Astrocyte (in vitro differentiated cells and primary cell): ENCODE measurements around the gene ANXA7. TPM values are rescaled to one million over a fixed set of nuclear protein-coding genes. Genes with fewer than 3 reads are reported as not detected.
"Not testable (repeated sequence)": the region's sequence is repeated elsewhere in the genome, so short reads cannot be mapped to it uniquely, and the experiment has no call there.

ENCODE experiments used
- DNase-seq: peaks from one replicate; pipeline ENCODE4 v3.0.0-alpha.2; 2010; ENCODE audit warnings: low read depth
- FAIRE-seq: peaks from 2 replicates; lab custom pipeline; 2011; peaks lifted over from hg19 to GRCh38; lab: Jason Lieb, UNC
- H2AFZ ChIP-seq: 2 replicates; pipeline ENCODE4 v1.6.0; 2012; ENCODE audit warnings: low read depth, low read length, inconsistent platforms
- H3K27ac ChIP-seq: 2 replicates; pipeline ENCODE4 v1.5.1; 2011; ENCODE audit warnings: low read depth, low read length, inconsistent platforms
- H3K27me3 ChIP-seq: 2 replicates; pipeline ENCODE4 v1.6.0; 2011; ENCODE audit warnings: low read length, inconsistent platforms; ENCODE audit not compliant: insufficient read depth
- H3K36me3 ChIP-seq: 2 replicates; pipeline ENCODE4 v1.5.1; 2011; ENCODE audit warnings: low read length, inconsistent platforms; ENCODE audit not compliant: insufficient read depth
- H3K4me1 ChIP-seq: 2 replicates; pipeline ENCODE4 v1.5.1; 2011; ENCODE audit warnings: low read length, inconsistent platforms; ENCODE audit not compliant: insufficient read depth
- H3K4me2 ChIP-seq: 2 replicates; pipeline ENCODE4 v1.6.0; 2012; ENCODE audit warnings: low read length, inconsistent platforms
- H3K4me3 ChIP-seq: 2 replicates; pipeline ENCODE4 v1.5.1; 2011; ENCODE audit warnings: low read depth, mild to moderate bottlenecking, low read length, inconsistent platforms; ENCODE audit not compliant: insufficient read depth
- H3K79me2 ChIP-seq: 2 replicates; pipeline ENCODE4 v1.6.0; 2012; ENCODE audit warnings: mild to moderate bottlenecking, low read length, inconsistent platforms; ENCODE audit not compliant: insufficient read depth
- H3K9ac ChIP-seq: 2 replicates; pipeline ENCODE4 v1.6.0; 2012; ENCODE audit warnings: mild to moderate bottlenecking, low read length, inconsistent platforms
- H3K9me3 ChIP-seq: 2 replicates; pipeline ENCODE4 v1.5.1; 2012; ENCODE audit warnings: low read depth, mild to moderate bottlenecking, low read length, inconsistent platforms; ENCODE audit not compliant: insufficient read depth
- H4K20me1 ChIP-seq: 2 replicates; pipeline ENCODE4 v1.6.0; 2012; ENCODE audit warnings: low read length, inconsistent platforms; ENCODE audit not compliant: insufficient read depth
- H3K27ac Mint-ChIP-seq: one replicate; pipeline ENCODE4 v1.8.0; 2021; ENCODE audit warnings: mild to moderate bottlenecking, mixed read lengths; ENCODE audit not compliant: unreplicated experiment
- H3K27me3 Mint-ChIP-seq: one replicate; pipeline ENCODE4 v1.8.0; 2021; ENCODE audit warnings: low read depth, mixed read lengths; ENCODE audit not compliant: unreplicated experiment
- H3K36me3 Mint-ChIP-seq: one replicate; pipeline ENCODE4 v1.8.0; 2021; ENCODE audit warnings: low read depth, mixed read lengths; ENCODE audit not compliant: unreplicated experiment
- H3K4me1 Mint-ChIP-seq: one replicate; pipeline ENCODE4 v1.8.0; 2021; ENCODE audit warnings: low read depth, mixed read lengths; ENCODE audit not compliant: unreplicated experiment
- H3K4me3 Mint-ChIP-seq: one replicate; pipeline ENCODE4 v1.8.0; 2021; ENCODE audit warnings: mild to moderate bottlenecking, moderate library complexity, mixed read lengths; ENCODE audit not compliant: unreplicated experiment
- H3K9me3 Mint-ChIP-seq: one replicate; pipeline ENCODE4 v1.8.0; 2021; ENCODE audit warnings: mild to moderate bottlenecking, mixed read lengths; ENCODE audit not compliant: unreplicated experiment
- EZH2 ChIP-seq: IDR thresholded peaks from 2 replicates; pipeline ENCODE4 v1.6.1; 2012; ENCODE audit warnings: mild to moderate bottlenecking, low read length, inconsistent platforms; ENCODE audit not compliant: insufficient read depth
- total RNA-seq: library from RNA; stranded (reverse); gene quantifications from 2 replicates; pipeline ENCODE4 v1.2.1, GENCODE V29; 2021
- TF ChIP-seq, protein P1 (sequence below): IDR thresholded peaks from 2 replicates; pipeline ENCODE4 v1.5.1; 2011; ENCODE audit warnings: low read depth, mild to moderate bottlenecking, inconsistent platforms, low read length, moderate library complexity; ENCODE audit not compliant: insufficient read depth

The ANXA7 gene
- total RNA-seq, 1 donor from 2014 or later: 79.6 TPM

DNA sequence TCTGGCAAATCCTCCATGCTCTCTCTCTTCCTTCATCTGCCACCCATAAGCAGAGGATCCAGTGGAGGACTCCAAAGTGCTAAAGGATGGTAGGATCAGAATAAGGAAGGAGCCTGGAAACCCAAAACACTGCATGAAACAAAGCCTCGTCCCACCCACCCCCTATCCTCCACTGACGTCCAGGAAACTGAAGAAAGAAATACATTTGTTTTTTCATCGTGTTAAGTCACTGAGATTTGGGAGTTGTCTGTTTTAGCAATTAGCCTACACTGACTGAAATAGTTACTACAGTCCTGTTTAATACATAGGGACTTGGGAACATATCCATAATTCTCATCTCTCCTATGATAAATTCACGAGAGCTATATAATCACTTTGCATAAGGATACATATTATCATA is 14.8 kb downstream of the ANXA7 start:
- H3K4me3 ChIP-seq: no peak overlapping the region
- H3K9me3 Mint-ChIP-seq: no peaks in the 10 kb centered on the region
- DNase-seq: no peak
- H3K36me3 ChIP-seq: peaks cover 31% of the 10 kb centered on the region
- FAIRE-seq: no peak
- H3K27ac ChIP-seq: no peak overlapping the region
- peaks cover 48% of the 10 kb centered on the region for H4K20me1 ChIP-seq
- no peaks in the 10 kb centered on the region for H3K27me3 Mint-ChIP-seq
- no peak for TF ChIP-seq EZH2
- TF ChIP-seq, protein P1, sequence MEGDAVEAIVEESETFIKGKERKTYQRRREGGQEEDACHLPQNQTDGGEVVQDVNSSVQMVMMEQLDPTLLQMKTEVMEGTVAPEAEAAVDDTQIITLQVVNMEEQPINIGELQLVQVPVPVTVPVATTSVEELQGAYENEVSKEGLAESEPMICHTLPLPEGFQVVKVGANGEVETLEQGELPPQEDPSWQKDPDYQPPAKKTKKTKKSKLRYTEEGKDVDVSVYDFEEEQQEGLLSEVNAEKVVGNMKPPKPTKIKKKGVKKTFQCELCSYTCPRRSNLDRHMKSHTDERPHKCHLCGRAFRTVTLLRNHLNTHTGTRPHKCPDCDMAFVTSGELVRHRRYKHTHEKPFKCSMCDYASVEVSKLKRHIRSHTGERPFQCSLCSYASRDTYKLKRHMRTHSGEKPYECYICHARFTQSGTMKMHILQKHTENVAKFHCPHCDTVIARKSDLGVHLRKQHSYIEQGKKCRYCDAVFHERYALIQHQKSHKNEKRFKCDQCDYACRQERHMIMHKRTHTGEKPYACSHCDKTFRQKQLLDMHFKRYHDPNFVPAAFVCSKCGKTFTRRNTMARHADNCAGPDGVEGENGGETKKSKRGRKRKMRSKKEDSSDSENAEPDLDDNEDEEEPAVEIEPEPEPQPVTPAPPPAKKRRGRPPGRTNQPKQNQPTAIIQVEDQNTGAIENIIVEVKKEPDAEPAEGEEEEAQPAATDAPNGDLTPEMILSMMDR: no peak
- no peak overlapping the region for H3K4me2 ChIP-seq
- no peaks in the 10 kb centered on the region for H3K27me3 ChIP-seq
- H3K36me3 Mint-ChIP-seq: peaks cover 12% of the 10 kb centered on the region
- H3K4me1 ChIP-seq: no peaks in the 10 kb centered on the region
- H2AFZ ChIP-seq: no peak overlapping the region
- H3K9ac ChIP-seq: no peak overlapping the region
- no peaks in the 10 kb centered on the region for H3K4me1 Mint-ChIP-seq
- no peaks in the 10 kb centered on the region for H3K9me3 ChIP-seq
- H3K27ac Mint-ChIP-seq: no peak overlapping the region
- no peak overlapping the region for H3K4me3 Mint-ChIP-seq
- H3K79me2 ChIP-seq: peaks cover 49% of the 10 kb centered on the region

DNA sequence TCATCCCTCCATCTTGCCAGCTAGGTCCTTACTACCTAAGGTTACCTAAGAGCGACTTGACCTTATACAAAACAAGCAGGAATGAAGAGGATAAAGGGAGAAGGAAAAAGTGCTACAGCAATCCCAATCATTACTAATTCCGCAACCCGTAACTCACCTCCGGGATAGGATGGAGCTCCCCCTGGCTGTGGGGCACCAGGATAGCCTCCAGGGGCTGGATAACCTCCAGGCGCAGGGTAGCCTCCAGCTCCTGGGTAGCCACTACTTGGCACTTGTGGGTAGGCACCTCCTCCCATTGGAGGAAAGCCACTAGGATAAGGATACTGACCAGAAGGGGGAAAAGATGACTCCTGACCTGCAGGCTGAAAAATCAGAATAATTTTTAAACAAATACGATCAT is 15.8 kb downstream of the ANXA7 start:
- no peaks in the 10 kb centered on the region for H3K9me3 Mint-ChIP-seq
- no peaks in the 10 kb centered on the region for H3K4me1 Mint-ChIP-seq
- no peak overlapping the region for H3K27ac Mint-ChIP-seq
- H2AFZ ChIP-seq: no peak overlapping the region
- H3K4me2 ChIP-seq: no peak overlapping the region
- peaks cover 38% of the 10 kb centered on the region for H4K20me1 ChIP-seq
- no peak for TF ChIP-seq EZH2
- TF ChIP-seq, protein P1: no peak
- H3K79me2 ChIP-seq: peaks cover 39% of the 10 kb centered on the region
- no peaks in the 10 kb centered on the region for H3K27me3 ChIP-seq
- H3K4me1 ChIP-seq: no peaks in the 10 kb centered on the region
- H3K9ac ChIP-seq: no peak overlapping the region
- no peaks in the 10 kb centered on the region for H3K27me3 Mint-ChIP-seq
- H3K36me3 Mint-ChIP-seq: peaks cover 16% of the 10 kb centered on the region
- peaks cover 31% of the 10 kb centered on the region for H3K36me3 ChIP-seq
- DNase-seq (no peak), FAIRE-seq (no peak)
- no peak overlapping the region for H3K4me3 ChIP-seq
- H3K9me3 ChIP-seq: no peaks in the 10 kb centered on the region
- no peak overlapping the region for H3K4me3 Mint-ChIP-seq
- H3K27ac ChIP-seq: no peak overlapping the region

DNA sequence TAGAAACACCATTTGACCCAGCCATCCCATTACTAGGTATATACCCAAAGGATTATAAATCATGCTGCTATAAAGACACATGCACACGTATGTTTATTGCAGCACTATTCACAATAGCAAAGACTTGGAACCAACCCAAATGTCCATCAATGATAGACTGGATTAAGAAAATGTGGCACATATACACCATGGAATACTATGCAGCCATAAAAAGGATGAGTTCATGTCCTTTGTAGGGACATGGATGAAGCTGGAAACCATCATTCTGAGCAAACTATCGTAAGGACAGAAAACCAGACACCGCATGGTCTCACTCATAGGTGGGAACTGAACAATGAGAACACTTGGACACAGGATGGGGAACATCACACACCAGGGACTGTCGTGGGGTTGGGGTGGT is 19.5 kb downstream of the ANXA7 start:
- H3K36me3 Mint-ChIP-seq: peaks cover 20% of the 10 kb centered on the region

More for the DNA sequence above, 19.5 kb downstream of the ANXA7 start:
- DNase-seq, H3K9me3 ChIP-seq, H3K4me3 ChIP-seq, H3K4me1 ChIP-seq, H3K79me2 ChIP-seq, H2AFZ ChIP-seq, H3K9ac ChIP-seq, H3K27ac Mint-ChIP-seq, H3K27me3 Mint-ChIP-seq, H3K4me2 ChIP-seq, H3K4me3 Mint-ChIP-seq, H3K4me1 Mint-ChIP-seq, FAIRE-seq, H3K27me3 ChIP-seq, H3K9me3 Mint-ChIP-seq, H3K27ac ChIP-seq: not testable (repeated sequence)
- peaks cover 31% of the 10 kb centered on the region for H3K36me3 ChIP-seq
- H4K20me1 ChIP-seq: peaks cover 27% of the 10 kb centered on the region
